K562 (cell line): ENCODE data around the gene DIPK1A. TPM values are rescaled to one million over a fixed set of nuclear protein-coding genes. Genes with fewer than 3 reads are reported as not detected.

Experiments used
- ATAC-seq: fragments of 200-7000 bp; cut with Tn5 transposase; 3 replicates; pipeline ENCODE4 v1.9.1; 2020; ENCODE audit warnings: moderate library complexity
- BruUV-seq: library from RNA; stranded (reverse); fragments of 400-500 nt; replicated peaks from 2 replicates; lab custom pipeline; 2021; lab: Mats Ljungman, UMichigan
- CTCF ChIA-PET: fragments of 300-600 bp; formaldehyde crosslinking; extraction: SDS; loops from one replicate; lab custom pipeline; 2021; ENCODE audit warnings: low intra/inter-chr PET ratio; lab: Yijun Ruan, JAX
- POLR2A ChIA-PET: fragments of 300-600, 350-650 bp; sonication (Branson Sonifier 250); formaldehyde crosslinking; extraction: SDS; loops from one replicate; lab custom pipeline; 2021; ENCODE audit warnings: antibody characterized with exemption, inconsistent platforms; lab: Yijun Ruan, JAX
- DNase-seq, 4 experiments: peaks; one replicate each; pipeline versions ENCODE4 v3.0.0 to v3.0.0-alpha.2; 2011 to 2018; ENCODE audit warnings: low spot score in 3 of 4, mixed read lengths in 3 of 4; ENCODE audit errors: extremely low read depth in 1 of 4
- FAIRE-seq: peaks from 2 replicates; lab custom pipeline; 2011; peaks lifted over from hg19 to GRCh38; lab: Jason Lieb, UNC
- H2AFZ ChIP-seq: 2 replicates; pipeline ENCODE4 v1.6.0; 2011; ENCODE audit warnings: low read depth, low read length, control low read depth, inconsistent platforms
- H3K27ac ChIP-seq: fragments of 200-600 bp; 3 replicates; pipeline ENCODE4 v1.8.0; 2011; ENCODE audit warnings: low read depth, mild to moderate bottlenecking, control low read depth, inconsistent platforms, low read length, moderate library complexity, mixed read lengths; ENCODE audit errors: extremely low read depth
- H3K27me3 ChIP-seq, 2 experiments: fragments of 300-600 bp in 1 of 2; 2 replicates in 1 of 2; 3 replicates in 1 of 2; pipeline versions ENCODE4 v1.6.0 to v1.8.0; 2011; ENCODE audit warnings: inconsistent platforms in 2 of 2, low read length in 2 of 2, mild to moderate bottlenecking in 1 of 2, mixed read lengths in 1 of 2, moderate library complexity in 1 of 2; ENCODE audit not compliant: control insufficient read depth in 2 of 2, insufficient read depth in 2 of 2
- H3K36me3 ChIP-seq: fragments of 300-600 bp; 3 replicates; pipeline ENCODE4 v1.8.0; 2011; ENCODE audit warnings: mild to moderate bottlenecking, low read length, inconsistent platforms; ENCODE audit not compliant: control insufficient read depth, insufficient read depth
- H3K4me1 ChIP-seq, 2 experiments: fragments of 200-600 bp in 1 of 2; replicated peaks in 1 of 2; 2 replicates in 1 of 2; 3 replicates in 1 of 2; pipeline versions ENCODE4 v1.5.1 to v1.8.0; 2011; ENCODE audit warnings: inconsistent platforms in 2 of 2, low read length in 2 of 2, mild to moderate bottlenecking in 1 of 2, mixed read lengths in 1 of 2, moderate library complexity in 1 of 2; ENCODE audit not compliant: control insufficient read depth in 2 of 2, insufficient read depth in 2 of 2
- H3K4me2 ChIP-seq: 2 replicates; pipeline ENCODE4 v1.6.1; 2011; ENCODE audit warnings: low read length, control low read depth, inconsistent platforms, mixed read lengths; ENCODE audit not compliant: insufficient read depth
- H3K4me3 ChIP-seq: fragments of 200-600 bp; sonication (generic), shearing (Covaris generic); 2 replicates; pipeline ENCODE4 v1.5.1; 2016; ENCODE audit warnings: control low read depth, inconsistent platforms
- H3K79me2 ChIP-seq: fragments of 200-600 bp; 3 replicates; pipeline ENCODE4 v1.8.0; 2011; ENCODE audit warnings: low read length, inconsistent platforms; ENCODE audit not compliant: control insufficient read depth, insufficient read depth
- H3K9ac ChIP-seq, 2 experiments: 2 replicates each; pipeline versions ENCODE4 v1.6.0 to v1.6.1; 2011; ENCODE audit warnings: low read depth in 2 of 2, low read length in 2 of 2, control low read depth in 1 of 2, inconsistent platforms in 1 of 2, mild to moderate bottlenecking in 1 of 2, mixed read lengths in 1 of 2; ENCODE audit not compliant: insufficient read depth in 1 of 2
- H3K9me1 ChIP-seq: one replicate; pipeline ENCODE4 v1.6.0; 2011; ENCODE audit warnings: inconsistent platforms, mild to moderate bottlenecking, low read length, moderate library complexity; ENCODE audit not compliant: control insufficient read depth, insufficient read depth
- H3K9me3 ChIP-seq: replicated peaks from 2 replicates; pipeline ENCODE4 v1.5.1; 2011; ENCODE audit warnings: low read depth, low read length, inconsistent platforms; ENCODE audit not compliant: control insufficient read depth, insufficient read depth
- H4K20me1 ChIP-seq: replicated peaks from 2 replicates; pipeline ENCODE4 v1.6.1; 2011; ENCODE audit warnings: low read length, inconsistent platforms, mixed read lengths; ENCODE audit not compliant: control insufficient read depth, insufficient read depth
- BCL6 ChIP-seq: fragments of 250-450 bp; sonication (Bioruptor Pico); IDR thresholded peaks from 2 replicates; pipeline ENCODE4 v1.4.0; 2020
- ESRRA ChIP-seq: fragments of 450-650 bp; IDR thresholded peaks from 2 replicates; pipeline ENCODE4 v1.6.1; 2014; ENCODE audit warnings: low read depth, mild to moderate bottlenecking, moderate library complexity, borderline replicate concordance
- FOXA3 ChIP-seq, 2 experiments: fragments of 450-650 bp in 1 of 2; sonication (generic) in 1 of 2; formaldehyde crosslinking; IDR thresholded peaks in 1 of 2; conservative IDR thresholded peaks in 1 of 2; 2 replicates each; pipeline versions ENCODE4 v1.4.0 to v1.8.0; 2020 to 2022; ENCODE audit warnings: mild to moderate bottlenecking in 2 of 2, missing genetic modification reagents in 1 of 2
- HDAC2 ChIP-seq: fragments of 450-650 bp; IDR thresholded peaks from 2 replicates; pipeline ENCODE4 v1.6.1; 2016; ENCODE audit warnings: mild to moderate bottlenecking
- HINFP ChIP-seq: fragments of 450-650 bp; conservative IDR thresholded peaks from 2 replicates; pipeline ENCODE4 v1.6.1; 2016; ENCODE audit warnings: missing genetic modification characterization, low read depth, mild to moderate bottlenecking, control low read depth, missing compliant biosample characterization
- L3MBTL2 ChIP-seq: fragments of 450-650 bp; IDR thresholded peaks from 2 replicates; pipeline ENCODE4 v1.6.1; 2016; ENCODE audit warnings: mild to moderate bottlenecking, moderate library complexity
- MEF2A ChIP-seq: IDR thresholded peaks from 2 replicates; pipeline ENCODE4 v1.6.1; 2011; ENCODE audit warnings: low read depth, mild to moderate bottlenecking, low read length, moderate library complexity; ENCODE audit not compliant: control insufficient read depth
- MEIS2 ChIP-seq: fragments of 450-650 bp; IDR thresholded peaks from 2 replicates; pipeline ENCODE4 v1.6.1; 2014; ENCODE audit warnings: mild to moderate bottlenecking; ENCODE audit not compliant: partially characterized antibody
- MNT ChIP-seq, 2 experiments: fragments of 450-650 bp; conservative IDR thresholded peaks; 2 replicates each; pipeline ENCODE4 v1.6.1; 2017; ENCODE audit warnings: mild to moderate bottlenecking in 2 of 2, moderate library complexity in 2 of 2
- PRDM10 ChIP-seq: fragments of 450-650 bp; IDR thresholded peaks from 2 replicates; pipeline ENCODE4 v1.6.1; 2018; ENCODE audit not compliant: partially characterized antibody
- TBP ChIP-seq: optimal IDR thresholded peaks from 2 replicates; pipeline ENCODE3; 2011; ENCODE audit warnings: low read depth, low read length, improper control_type of control experiment
- ZNF717 ChIP-seq: fragments of 250-450 bp; sonication (Bioruptor Pico); IDR thresholded peaks from 2 replicates; pipeline ENCODE4 v1.5.0; 2021
- WGBS: fragments of 100-300 bp; shearing (Covaris generic); methylation state at CpG from one replicate; pipeline ENCODE4 v1.1.6; 2016; ENCODE audit warnings: low coverage, mixed read lengths; ENCODE audit not compliant: insufficient coverage; ENCODE audit errors: missing lambda C conversion rate; 5-methylcytosine and 5-hydroxymethylcytosine counted together
- in situ Hi-C: fragments of 300-500 bp; cut with MboI; formaldehyde crosslinking; loops from 4 replicates; pipeline ENCODE4 v1.15.0; 2018; ENCODE audit warnings: inconsistent platforms, mixed read lengths
- intact Hi-C: fragments of 100-400 bp; cut with micrococcal nuclease; formaldehyde crosslinking; loops from 2 replicates; pipeline ENCODE4 v1.14.2; 2022
- polyA plus RNA-seq, 8 experiments: library from polyadenylated mRNA; depleted of rRNA in 4 of 8; stranded (reverse) in 5 of 8; unstranded in 3 of 8; fragments of >200 nt; fragmentation: Nextera tagmentation in 2 of 8; fragmentation: Illumina TruSeq in 1 of 8; extraction: Ambion mirVana in 2 of 8; extraction: Trizol in 1 of 8; gene quantifications; 2 replicates each; pipeline versions ENCODE4 v1.2.1 to v1.2.3, GENCODE V29; 2011 to 2014; ENCODE audit warnings: inconsistent platforms in 1 of 8, missing spikeins in 1 of 8
- total RNA-seq, 7 experiments: library from RNA; depleted of rRNA in 6 of 7; stranded (reverse); fragments of >200 nt in 6 of 7; fragmentation: Illumina TruSeq in 2 of 7; extraction: Trizol in 2 of 7; gene quantifications; 2 replicates each; pipeline versions ENCODE4 v1.2.1 to v1.2.3, GENCODE V29; 2011 to 2021; ENCODE audit warnings: low replicate concordance in 1 of 7

Gene DIPK1A
- total and polyA plus RNA-seq, 9 of the 15 experiments (the other 6 are each of a cell fraction or from before 2014, with no cell fraction given) = 0.54 to 2.5 (median 1.3) TPM

- Histone ChIP-seq H3K36me3 (no peaks in the 10 kb centered on the region), H3K9ac (peak overlapping the region; percentile 50 to 91), H3K9me3 (no peaks in the 10 kb centered on the region), H3K27me3 (no peaks in the 10 kb centered on the region), H3K4me2 (peak overlapping the region; percentile 86), H3K4me3 (peak overlapping the region; percentile 57), H4K20me1 (no peaks in the 10 kb centered on the region), H2AFZ (peak overlapping the region; percentile 82), H3K9me1 (no peaks in the 10 kb centered on the region), H3K79me2 (no peaks in the 10 kb centered on the region), H3K4me1 (peaks cover 28% of the 10 kb centered on the region in 2 experiments), H3K27ac (no peak overlapping the region)
- in situ Hi-C loops = loop anchor here (5.0 kb wide), 1 partner anchor 37 kb away; no protein-coding TSS in a partner anchor
- DNase-seq = peak; percentile 54 to 72 (median 61)
- ChIA-PET CTCF (interaction anchor here (1.2 to 3.9 kb wide), 2 partner anchors 33 to 102 kb away, joined by 5 to 44 read pairs; no protein-coding TSS in a partner anchor), POLR2A (interaction anchor here (0.8 to 3.1 kb wide), 4 partner anchors 12 to 1229 kb away, joined by 3 to 20 read pairs (median 3); no protein-coding TSS in a partner anchor)
- intact Hi-C loops = loop anchor here (1.0 to 2.0 kb wide), 2 partner anchors 34 to 101 kb away; no protein-coding TSS in a partner anchor
- 2% methylated on average over 43 of the region's 44 CpGs for WGBS
- peak; percentile 71 for FAIRE-seq
- BruUV-seq = TSS peak; percentile 61
- ATAC-seq = peak; percentile 70
- TF ChIP-seq FOXA3 (CRISPR knock-in tag; conservative IDR thresholded peaks at IDR 0.05 in 1 of 2, IDR thresholded peaks at IDR 0.05 in 1 of 2) (0 out of 4 replicates have a peak, but pooled peaks of 1 of the 2 experiments have one; percentile 49), ZNF717 (CRISPR knock-in tag) (no peak), PRDM10 (peak; percentile 97), MEIS2 (peak; percentile 51), MEF2A (no peak), ESRRA (0 out of 2 replicates have a peak, but pooled peaks have one; percentile 20), TBP (peak; percentile 18), HDAC2 (0 out of 2 replicates have a peak, but pooled peaks have one; percentile 54), BCL6 (CRISPR knock-in tag) (no peak), MNT (conservative IDR thresholded peaks at IDR 0.05) (0 out of 4 replicates have a peak, but pooled peaks of 1 of the 2 experiments have one; percentile 16), HINFP (tag) (no peak), L3MBTL2 (peak; percentile 87)
Measured at GRCh38 chr1:92960395-92961130, 699 bp downstream of the DIPK1A start.
